ENCODE data around the gene SKAP1. TPM values are rescaled to one million over a fixed set of nuclear protein-coding genes. Genes with fewer than 3 reads are reported as not detected.

Gene SKAP1
- total RNA-seq, 1 donor from 2014 or later = not detected

DNA sequence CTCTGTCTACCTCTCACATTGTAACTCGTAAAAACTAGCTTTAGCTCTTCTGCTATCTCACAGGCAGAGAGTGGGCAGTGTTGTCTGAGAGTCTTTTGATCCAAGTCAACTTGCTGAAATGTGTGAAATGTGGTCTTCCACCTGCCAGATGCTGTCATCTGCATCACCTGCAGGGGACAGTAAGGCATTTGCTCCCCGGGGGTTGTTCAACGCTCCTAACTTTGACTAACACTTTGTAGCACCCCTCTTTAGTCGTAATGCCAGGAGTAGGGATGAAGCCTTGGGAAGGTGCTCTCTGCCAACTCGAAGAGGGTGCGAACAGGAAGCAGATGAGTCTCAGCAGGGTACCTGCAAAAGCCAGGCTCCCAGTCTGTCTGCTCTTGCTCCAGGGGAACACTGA is 286.4 kb downstream of the SKAP1 start:
- Mint-ChIP-seq H3K36me3 (ENCODE audit: unreplicated experiment) (no peaks in the 10 kb centered on the region), H3K9me3 (ENCODE audit: unreplicated experiment) (no peaks in the 10 kb centered on the region), H3K27ac (ENCODE audit: unreplicated experiment) (no peak overlapping the region), H3K4me1 (ENCODE audit: low read depth, unreplicated experiment) (peaks cover 7% of the 10 kb centered on the region), H3K4me3 (ENCODE audit: unreplicated experiment) (no peak overlapping the region), H3K27me3 (ENCODE audit: unreplicated experiment) (peaks cover 3% of the 10 kb centered on the region)
- no peak for DNase-seq
- TF ChIP-seq, protein P1, sequence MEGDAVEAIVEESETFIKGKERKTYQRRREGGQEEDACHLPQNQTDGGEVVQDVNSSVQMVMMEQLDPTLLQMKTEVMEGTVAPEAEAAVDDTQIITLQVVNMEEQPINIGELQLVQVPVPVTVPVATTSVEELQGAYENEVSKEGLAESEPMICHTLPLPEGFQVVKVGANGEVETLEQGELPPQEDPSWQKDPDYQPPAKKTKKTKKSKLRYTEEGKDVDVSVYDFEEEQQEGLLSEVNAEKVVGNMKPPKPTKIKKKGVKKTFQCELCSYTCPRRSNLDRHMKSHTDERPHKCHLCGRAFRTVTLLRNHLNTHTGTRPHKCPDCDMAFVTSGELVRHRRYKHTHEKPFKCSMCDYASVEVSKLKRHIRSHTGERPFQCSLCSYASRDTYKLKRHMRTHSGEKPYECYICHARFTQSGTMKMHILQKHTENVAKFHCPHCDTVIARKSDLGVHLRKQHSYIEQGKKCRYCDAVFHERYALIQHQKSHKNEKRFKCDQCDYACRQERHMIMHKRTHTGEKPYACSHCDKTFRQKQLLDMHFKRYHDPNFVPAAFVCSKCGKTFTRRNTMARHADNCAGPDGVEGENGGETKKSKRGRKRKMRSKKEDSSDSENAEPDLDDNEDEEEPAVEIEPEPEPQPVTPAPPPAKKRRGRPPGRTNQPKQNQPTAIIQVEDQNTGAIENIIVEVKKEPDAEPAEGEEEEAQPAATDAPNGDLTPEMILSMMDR (IDR thresholded peaks at IDR 0.05; ENCODE audit: partially characterized antibody, unreplicated experiment) = no peak

DNA sequence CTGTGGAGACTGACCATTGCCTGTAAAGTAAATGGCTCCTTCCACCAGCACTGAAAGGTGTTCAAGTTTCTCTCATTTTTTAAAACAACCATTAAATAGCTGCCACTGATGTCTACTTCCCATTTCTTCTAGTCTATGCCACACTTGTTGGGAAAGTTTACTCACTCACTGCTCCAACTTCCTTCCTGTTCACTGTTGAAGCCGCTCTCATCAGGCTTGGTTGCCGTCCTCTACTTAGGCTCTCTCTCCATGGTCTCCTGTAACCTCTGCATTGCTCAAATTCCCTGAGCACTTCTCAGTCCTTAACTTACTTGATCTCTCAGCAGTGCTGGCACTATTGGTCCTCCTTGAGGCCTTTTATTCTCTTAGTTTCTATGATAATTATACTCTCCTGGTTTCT is 290.1 kb downstream of the SKAP1 start:
- TF ChIP-seq, protein P1 (IDR thresholded peaks at IDR 0.05; ENCODE audit: partially characterized antibody, unreplicated experiment) = no peak
- H3K4me3 Mint-ChIP-seq (ENCODE audit: unreplicated experiment) = no peak overlapping the region
- no peak for DNase-seq

DNA sequence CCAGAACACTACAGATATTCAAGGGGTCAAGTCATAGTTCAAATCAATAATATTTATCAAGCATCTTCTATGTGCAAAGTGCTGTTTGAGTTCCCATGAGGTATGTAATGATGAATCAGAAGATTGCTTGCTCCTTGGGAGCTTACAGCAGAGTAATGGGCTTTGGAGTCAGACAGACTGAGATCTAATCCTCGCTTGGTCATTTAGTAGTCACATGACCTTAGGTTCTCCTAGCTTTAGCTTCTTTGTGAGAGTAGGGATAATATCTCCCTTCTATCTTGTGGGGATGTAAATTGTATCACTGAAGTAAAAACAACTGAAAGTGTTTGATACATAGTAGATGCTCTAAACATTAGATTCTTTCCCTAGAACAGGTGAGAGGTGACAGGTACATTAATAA is 292.4 kb downstream of the SKAP1 start:
- TF ChIP-seq, protein P1 (IDR thresholded peaks at IDR 0.05; ENCODE audit: partially characterized antibody, unreplicated experiment) = no peak
- no peaks in the 10 kb centered on the region for H3K36me3 Mint-ChIP-seq (ENCODE audit: unreplicated experiment)
- DNase-seq = no peak
- H3K4me3 Mint-ChIP-seq (ENCODE audit: unreplicated experiment) = peak overlapping the region; percentile 56
- H3K4me1 Mint-ChIP-seq (ENCODE audit: low read depth, unreplicated experiment) = peaks cover 3% of the 10 kb centered on the region
- H3K9me3 Mint-ChIP-seq (ENCODE audit: unreplicated experiment) = no peaks in the 10 kb centered on the region
- no peaks in the 10 kb centered on the region for H3K27me3 Mint-ChIP-seq (ENCODE audit: unreplicated experiment)
- H3K27ac Mint-ChIP-seq (ENCODE audit: unreplicated experiment) = peak overlapping the region; percentile 31

More for the DNA sequence above, 290.1 kb downstream of the SKAP1 start:
- Mint-ChIP-seq H3K27me3 (ENCODE audit: unreplicated experiment) (no peaks in the 10 kb centered on the region), H3K4me1 (ENCODE audit: low read depth, unreplicated experiment) (peaks cover 3% of the 10 kb centered on the region), H3K36me3 (ENCODE audit: unreplicated experiment) (no peaks in the 10 kb centered on the region), H3K27ac (ENCODE audit: unreplicated experiment) (no peak overlapping the region), H3K9me3 (ENCODE audit: unreplicated experiment) (no peaks in the 10 kb centered on the region)

DNA sequence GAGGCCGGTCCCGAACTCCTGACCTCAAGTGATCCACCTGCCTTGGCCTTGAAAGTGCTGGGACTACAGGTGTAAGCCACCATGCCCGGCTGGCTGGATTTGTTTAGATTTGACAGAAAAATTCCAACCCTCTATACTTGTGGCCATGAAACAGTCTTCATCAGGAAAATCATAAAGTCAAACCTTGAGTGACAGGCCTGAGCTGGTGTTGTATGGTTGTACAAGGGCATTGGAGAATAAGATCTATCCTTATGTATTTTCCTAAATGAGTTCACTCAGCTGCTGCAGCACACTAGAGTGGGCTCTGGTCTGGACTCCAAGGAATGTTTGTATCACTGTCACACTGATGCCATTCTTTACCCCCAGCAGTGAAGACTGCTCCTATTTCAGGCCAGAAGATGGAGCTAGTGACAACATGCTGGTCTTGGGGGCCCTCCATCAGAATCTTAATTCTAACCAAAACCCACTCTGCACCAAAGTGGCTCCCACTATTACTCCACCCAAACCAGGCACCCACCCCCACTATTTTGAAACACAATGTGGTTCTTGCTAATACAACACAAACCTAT is 295.0 kb downstream of the SKAP1 start:
- Mint-ChIP-seq H3K4me1 (ENCODE audit: low read depth, unreplicated experiment) (peaks cover 11% of the 10 kb centered on the region), H3K4me3 (ENCODE audit: unreplicated experiment) (no peak overlapping the region), H3K27ac (ENCODE audit: unreplicated experiment) (no peak overlapping the region), H3K36me3 (ENCODE audit: unreplicated experiment) (no peaks in the 10 kb centered on the region), H3K27me3 (ENCODE audit: unreplicated experiment) (peaks cover 4% of the 10 kb centered on the region), H3K9me3 (ENCODE audit: unreplicated experiment) (no peaks in the 10 kb centered on the region)
- TF ChIP-seq, protein P1 (IDR thresholded peaks at IDR 0.05; ENCODE audit: partially characterized antibody, unreplicated experiment) = no peak
- no peak for DNase-seq

DNA sequence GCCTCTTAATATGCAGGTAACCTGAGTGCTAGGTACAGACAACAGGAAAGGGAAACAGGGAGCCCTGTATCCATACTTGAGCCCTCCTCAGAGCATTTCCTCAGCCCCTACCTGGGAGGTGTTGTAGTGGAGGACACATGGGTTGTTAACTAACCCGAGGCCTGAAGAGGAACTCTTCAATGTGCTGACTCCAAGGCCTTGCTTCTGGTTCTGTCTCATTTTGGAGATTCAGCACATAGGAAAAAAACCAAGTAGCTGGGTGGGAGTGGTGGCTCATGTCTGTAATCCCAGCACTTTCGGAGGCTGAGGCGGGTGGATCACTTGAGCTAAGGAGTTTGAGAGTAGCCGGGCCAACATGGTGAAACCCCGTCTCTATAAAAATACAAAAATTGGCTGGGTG is 297.6 kb downstream of the SKAP1 start:
- no peaks in the 10 kb centered on the region for H3K36me3 Mint-ChIP-seq (ENCODE audit: unreplicated experiment)
- no peak overlapping the region for H3K4me3 Mint-ChIP-seq (ENCODE audit: unreplicated experiment)
- H3K9me3 Mint-ChIP-seq (ENCODE audit: unreplicated experiment) = peaks cover 3% of the 10 kb centered on the region
- DNase-seq = no peak
- no peak overlapping the region for H3K27ac Mint-ChIP-seq (ENCODE audit: unreplicated experiment)
- peaks cover 4% of the 10 kb centered on the region for H3K27me3 Mint-ChIP-seq (ENCODE audit: unreplicated experiment)
- peaks cover 18% of the 10 kb centered on the region for H3K4me1 Mint-ChIP-seq (ENCODE audit: low read depth, unreplicated experiment)
- TF ChIP-seq, protein P1 (IDR thresholded peaks at IDR 0.05; ENCODE audit: partially characterized antibody, unreplicated experiment) = no peak
